ENCODE data around the gene FAM222A.

- TF ChIP-seq, protein P1, sequence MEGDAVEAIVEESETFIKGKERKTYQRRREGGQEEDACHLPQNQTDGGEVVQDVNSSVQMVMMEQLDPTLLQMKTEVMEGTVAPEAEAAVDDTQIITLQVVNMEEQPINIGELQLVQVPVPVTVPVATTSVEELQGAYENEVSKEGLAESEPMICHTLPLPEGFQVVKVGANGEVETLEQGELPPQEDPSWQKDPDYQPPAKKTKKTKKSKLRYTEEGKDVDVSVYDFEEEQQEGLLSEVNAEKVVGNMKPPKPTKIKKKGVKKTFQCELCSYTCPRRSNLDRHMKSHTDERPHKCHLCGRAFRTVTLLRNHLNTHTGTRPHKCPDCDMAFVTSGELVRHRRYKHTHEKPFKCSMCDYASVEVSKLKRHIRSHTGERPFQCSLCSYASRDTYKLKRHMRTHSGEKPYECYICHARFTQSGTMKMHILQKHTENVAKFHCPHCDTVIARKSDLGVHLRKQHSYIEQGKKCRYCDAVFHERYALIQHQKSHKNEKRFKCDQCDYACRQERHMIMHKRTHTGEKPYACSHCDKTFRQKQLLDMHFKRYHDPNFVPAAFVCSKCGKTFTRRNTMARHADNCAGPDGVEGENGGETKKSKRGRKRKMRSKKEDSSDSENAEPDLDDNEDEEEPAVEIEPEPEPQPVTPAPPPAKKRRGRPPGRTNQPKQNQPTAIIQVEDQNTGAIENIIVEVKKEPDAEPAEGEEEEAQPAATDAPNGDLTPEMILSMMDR (IDR thresholded peaks at IDR 0.05; ENCODE audit: low read length), result no peak
- no peak for TF ChIP-seq EZH2 (optimal IDR thresholded peaks at IDR 0.05; ENCODE audit: low read depth, low read length)
- TF ChIP-seq EZH2phosphoT487 (IDR thresholded peaks at IDR 0.05; ENCODE audit: low read length), result no peak
These were observed 69.7 kb downstream of the FAM222A start for GRCh38 chr12:109783135-109783964.

Data from MM.1S (cell line).